GM19023 (cell line): ENCODE data around the gene EXTL1.

ENCODE experiments used
- ATAC-seq: cut with Tn5 transposase; IDR thresholded peaks from one replicate; pipeline ENCODE4 v1.9.1; 2021; ENCODE audit warnings: mild to moderate bottlenecking, moderate library complexity; ENCODE audit not compliant: unreplicated experiment

EXTL1 gene

GRCh38 chr1:25996966-25997827 lies 24.4 kb upstream of the EXTL1 start:
- ATAC-seq = no peak

GRCh38 chr1:25997828-25998761 lies 23.5 kb upstream of the EXTL1 start, which contains the start of gene PAFAH2:
Gene PAFAH2, minus strand, starts transcription at chr1:25998063. Its CDS starts 7,247 bp downstream, at chr1:25990816.
- ATAC-seq = peak; percentile 92

DNA sequence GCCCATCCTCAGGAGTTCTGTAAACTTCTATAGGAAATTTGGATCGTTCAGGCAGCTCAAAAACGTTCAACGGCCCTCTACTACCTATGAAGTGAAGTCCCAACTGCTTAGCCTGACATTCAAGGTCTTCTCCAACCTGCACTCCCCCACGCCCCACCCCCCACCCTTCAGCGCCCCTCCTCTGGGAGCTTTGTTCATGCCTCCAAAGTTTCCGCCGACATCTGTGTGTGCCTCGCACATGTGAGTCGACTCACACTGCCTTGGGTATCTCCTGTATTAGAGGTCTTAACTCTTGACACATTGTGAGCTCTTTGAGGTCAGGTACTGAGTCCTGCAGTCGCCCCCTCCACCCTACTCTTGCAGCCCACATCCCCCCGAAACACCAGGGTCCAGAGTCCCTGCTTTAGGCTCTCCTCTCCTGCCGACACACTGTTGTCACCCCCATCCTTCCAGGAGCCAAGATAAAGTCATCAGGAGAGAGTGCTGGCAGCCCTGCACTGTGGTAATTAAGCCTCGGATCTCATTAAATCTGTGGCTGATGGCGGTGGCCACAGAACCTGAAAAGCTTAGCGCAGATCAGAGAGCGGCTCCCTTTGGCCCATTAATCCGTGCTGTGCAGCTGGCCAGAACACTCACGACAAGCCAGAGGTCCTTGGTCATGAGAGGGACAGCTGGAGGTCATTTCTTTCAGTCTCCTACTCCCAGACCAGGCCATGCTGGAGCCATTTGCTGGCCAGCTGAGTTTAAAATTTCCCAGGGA lies 22.4 kb upstream of the EXTL1 start:
- ATAC-seq = no peak

GRCh38 chr1:26003262-26003661 lies 18.3 kb upstream of the EXTL1 start:
- no peak for ATAC-seq

- no peak for ATAC-seq
These were observed 17.8 kb upstream of the EXTL1 start for GRCh38 chr1:26003756-26004155.

- ATAC-seq = no peak
These were observed 16.0 kb upstream of the EXTL1 start for GRCh38 chr1:26005434-26006105.

DNA sequence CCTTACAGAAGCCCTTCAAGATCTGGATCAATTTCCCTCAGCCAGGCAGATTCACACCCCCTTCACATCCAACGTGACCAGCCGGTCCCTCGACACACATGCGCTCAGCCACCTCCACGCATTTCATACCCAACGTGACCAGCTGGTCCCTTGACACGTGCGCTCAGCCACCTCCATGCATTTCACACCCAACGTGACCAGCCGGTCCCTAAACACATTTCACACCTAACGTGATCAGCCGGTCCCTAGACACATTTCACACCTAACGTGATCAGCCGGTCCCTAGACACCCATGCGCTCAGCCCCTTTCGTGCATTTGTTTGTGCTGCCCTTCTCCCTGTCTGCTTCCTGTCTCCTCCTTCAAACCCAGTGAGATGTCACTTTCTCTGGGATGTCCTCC lies 14.9 kb upstream of the EXTL1 start:
- no peak for ATAC-seq

GRCh38 chr1:26009796-26010447 lies 11.7 kb upstream of the EXTL1 start:
- ATAC-seq = no peak

- ATAC-seq = no peak
These were observed 10.8 kb upstream of the EXTL1 start for GRCh38 chr1:26010825-26011224.

DNA sequence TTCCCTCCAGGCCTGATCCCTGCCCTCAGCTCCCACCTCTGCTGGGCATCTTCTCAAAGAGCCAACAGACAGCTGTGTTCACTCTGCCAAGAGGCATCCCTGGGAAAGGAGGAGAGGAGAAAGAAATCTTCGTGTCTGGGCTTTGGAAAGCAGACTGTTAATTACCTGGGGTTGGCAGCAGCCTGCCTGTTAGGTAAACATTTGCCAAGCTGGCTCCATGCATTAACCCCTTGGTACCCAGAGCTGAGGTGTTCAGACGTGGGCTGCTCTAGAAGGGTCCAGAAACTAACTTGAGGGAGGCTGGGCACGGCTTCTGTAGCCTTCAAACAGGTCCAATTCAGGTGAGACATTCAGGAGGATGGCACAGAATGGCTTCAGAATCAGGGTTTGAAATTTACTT lies 8.7 kb upstream of the EXTL1 start:
- no peak for ATAC-seq

- no peak for ATAC-seq
These were observed 7.4 kb upstream of the EXTL1 start for GRCh38 chr1:26014179-26014578.

- ATAC-seq = no peak
These were observed 6.2 kb upstream of the EXTL1 start for GRCh38 chr1:26015358-26015757.

DNA sequence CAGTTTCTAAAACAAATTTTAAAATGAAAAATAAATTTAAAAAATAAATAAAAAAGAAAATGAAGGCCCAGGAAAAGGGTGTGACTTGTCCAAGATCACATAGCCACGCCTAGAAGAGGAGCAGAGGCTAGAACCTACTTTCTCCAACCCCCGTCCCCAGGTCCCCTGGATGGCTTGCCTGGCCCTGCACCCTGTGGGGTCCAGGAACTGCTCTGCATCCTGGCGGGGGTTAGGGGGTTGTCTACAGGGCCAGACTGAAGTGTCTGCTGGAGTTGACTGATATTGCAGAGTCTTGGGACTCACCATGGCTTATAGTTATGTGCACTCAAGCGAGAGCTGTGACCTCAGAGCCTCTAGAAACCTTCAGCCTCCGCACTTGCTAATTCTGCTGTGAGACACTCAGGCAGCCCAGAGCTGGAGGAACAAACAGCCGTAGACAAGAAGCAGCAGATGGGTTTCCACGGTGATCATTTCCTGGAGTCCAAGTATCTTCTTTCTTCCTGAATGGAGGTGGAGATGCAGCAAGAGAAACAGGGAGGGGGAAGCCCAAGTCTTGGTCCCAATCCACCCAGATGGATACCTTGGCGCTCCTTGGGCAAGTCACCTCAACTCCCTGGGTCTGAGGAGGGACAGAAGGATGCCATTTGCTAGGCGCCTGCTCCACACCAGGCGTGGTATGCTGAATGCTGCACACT lies 5.2 kb upstream of the EXTL1 start:
- no peak for ATAC-seq

DNA sequence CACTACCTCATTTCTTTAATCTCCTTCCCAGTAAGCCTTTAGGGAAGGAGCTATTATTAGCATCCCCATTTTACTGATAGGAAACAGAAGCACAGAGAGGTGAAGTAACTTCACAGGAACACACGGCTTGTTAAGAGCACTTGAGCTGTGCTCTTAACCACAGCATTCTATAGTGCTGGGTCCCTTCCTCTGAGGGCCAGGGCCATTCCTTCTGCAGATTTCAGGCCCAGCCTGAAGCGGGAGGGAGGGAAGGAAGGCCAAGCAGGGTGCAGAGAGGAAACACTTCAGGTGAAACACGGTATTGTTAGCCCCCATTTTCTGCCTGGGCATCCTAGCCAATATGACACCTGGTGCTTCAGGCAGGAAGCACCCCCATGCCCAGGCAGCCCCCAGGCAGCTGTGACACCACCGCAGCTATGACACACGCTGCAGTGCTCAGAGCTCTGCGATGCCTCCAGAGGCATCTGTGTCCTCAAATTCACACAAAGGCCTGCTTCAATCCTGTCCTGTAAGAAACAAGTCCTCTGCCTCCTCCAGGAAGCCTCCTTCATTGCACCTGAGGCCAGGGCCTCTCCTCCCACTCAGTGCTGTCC lies 4.5 kb upstream of the EXTL1 start:
- ATAC-seq = no peak

DNA sequence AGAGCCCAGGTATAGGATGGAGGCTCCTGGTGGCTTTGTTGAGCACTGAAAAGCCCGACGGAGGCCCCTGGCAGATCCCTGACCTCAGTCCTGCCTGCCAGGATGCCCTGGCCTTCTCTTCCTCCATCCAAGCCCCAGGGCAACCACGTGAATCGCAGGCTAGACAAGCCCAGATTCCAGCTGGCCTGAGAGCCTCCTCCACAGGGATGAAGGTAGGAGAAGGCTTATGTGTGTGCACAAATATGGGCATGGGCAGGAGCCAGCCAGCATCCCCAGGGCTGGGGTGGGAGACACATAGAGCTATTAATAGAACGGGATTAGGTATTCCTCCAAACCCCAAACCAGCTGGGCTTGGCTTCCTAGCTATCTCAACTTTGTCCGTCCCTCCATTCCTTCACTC lies 4.0 kb upstream of the EXTL1 start:
- ATAC-seq = no peak

DNA sequence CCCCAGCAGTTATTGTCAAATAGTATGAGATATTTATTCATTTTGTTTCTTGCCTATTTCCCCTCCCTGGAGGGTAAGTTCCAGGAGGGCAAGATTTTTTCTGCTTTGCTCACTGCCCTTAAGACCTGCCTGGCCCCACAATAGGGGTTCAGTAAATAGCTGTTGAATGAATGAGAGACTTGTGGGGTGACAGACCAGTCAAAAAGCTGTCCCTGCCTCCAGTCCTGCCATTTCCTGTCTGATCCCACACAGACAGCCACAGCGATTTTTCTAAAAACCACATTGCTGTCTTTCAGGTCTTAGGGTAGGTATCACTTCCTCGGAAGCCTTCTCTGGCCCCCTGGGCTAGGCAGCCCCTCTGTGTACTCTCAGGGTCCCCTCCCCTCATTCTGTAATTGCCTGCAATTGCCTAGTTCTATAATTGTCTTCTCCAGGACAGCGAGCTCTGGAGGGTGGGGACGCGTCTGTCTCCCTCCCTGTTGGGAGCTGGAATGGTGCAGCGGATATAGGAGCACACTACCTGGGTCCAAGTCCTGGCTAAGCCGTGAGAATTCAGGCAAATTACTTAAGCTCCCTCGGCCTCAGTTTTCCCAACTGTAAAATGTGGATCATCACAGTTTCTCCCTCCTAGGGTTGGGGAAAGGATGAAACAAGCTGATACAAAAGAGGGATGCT lies 1.8 kb upstream of the EXTL1 start:
- ATAC-seq = no peak

DNA sequence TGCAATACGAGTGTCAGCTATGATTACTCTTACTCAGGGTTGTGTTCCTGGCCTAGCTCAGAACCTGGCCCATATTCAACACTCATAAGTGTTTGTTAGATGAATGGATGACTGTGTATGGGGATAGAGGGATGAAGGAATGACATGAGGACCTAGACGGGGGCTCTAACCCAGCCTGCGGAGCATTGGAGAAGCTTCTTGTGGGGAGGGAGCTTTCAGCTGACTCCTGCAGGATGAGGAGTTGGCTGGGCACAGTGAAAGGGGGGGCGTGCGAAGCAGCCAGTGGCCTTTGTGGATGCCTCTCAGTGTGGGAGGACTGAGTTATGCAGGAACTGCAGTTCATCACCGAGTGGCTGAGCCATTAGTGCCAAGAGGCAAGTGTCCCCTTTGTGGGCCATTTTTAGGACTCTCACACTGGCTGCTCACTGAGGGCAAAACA lies 1.2 kb upstream of the EXTL1 start:
- ATAC-seq = no peak

GRCh38 chr1:26020941-26021646 lies 481 bp upstream of the EXTL1 start:
- ATAC-seq = no peak
